Measurements from ENCODE around the gene BARX2.

DNA sequence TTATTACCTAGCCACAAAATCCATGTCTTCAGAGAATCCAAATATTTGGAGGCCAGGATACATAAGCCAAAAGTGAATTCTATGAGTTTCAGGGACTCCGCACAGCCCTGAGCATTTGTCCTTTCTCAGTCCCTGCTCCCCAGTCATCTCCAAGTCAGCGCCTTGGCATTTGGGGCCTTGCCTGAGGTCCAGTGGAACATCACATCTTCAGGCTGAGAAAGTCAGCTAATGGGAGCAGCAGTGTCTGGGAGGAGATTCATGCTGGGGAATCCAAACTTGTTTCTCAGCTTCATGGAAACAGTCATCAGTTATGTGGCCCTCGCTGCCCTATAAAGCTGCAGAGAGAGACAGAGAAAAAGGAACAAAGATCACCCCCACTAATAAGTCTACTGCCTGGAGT is 70.9 kb downstream of the BARX2 start:
- no peak for TF ChIP-seq CTCF (conservative IDR thresholded peaks at IDR 0.05)
- no peak for TF ChIP-seq EZH2 (IDR thresholded peaks at IDR 0.05; ENCODE audit: low read depth)

Measured in PC-9 (cell line).